Measurements from ENCODE around the gene CYP27C1.
"Not testable (repeated sequence)": the region's sequence is repeated elsewhere in the genome, so short reads cannot be mapped to it uniquely, and the experiment has no call there.

Gene CYP27C1

GRCh38 chr2:127170452-127171197, 49.5 kb downstream of the CYP27C1 start:
- DNase-seq (ENCODE audit: low read depth), result no peak

DNA sequence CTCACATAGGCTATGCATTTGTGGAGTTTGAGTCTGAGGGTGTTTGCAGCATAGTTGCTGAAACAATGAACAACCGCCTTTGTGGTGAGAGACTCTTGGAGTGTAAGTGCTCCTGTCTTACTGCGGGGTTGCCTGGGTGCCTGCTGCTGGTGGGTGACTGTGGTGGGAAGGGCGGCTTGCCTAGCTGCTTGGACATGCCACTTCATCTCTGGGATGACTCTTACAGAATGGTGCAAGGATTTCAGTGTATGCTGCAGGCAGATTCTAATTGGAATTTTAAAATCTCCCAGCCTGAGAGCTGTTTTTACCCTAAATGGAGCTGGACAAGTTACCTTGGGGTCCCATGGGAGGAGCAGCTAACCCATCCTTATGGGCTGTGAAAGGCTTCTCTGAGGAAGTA, 50.1 kb downstream of the CYP27C1 start:
- DNase-seq (ENCODE audit: low read depth), result no peak

DNA sequence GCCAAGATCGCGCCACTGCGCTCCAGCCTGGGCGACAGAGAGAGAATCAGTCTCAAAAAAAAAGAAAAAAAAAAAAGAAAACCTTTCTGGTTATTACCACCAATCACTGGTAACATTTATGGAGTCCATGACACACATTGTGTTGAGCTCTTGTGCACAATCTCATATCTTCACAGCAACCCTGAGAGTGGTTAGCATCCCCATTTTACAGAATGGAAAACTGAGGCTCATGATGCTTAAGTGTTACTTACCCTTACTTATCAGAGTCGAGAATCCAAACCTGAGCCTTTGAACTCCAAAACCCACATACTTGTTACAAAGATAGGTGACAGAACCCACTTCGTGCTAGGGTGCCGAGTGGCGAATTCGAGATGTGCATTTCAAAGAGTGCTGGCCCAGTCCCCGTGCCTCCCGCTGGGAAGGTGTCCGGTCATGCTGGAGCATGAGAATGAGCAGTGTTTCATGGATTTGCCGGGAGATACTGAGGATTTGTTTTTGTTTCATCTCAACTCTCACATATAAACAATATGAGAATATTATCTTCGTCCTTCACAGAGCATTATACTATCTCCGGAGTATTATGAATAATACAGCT, 50.9 kb downstream of the CYP27C1 start:
- no peak for DNase-seq (ENCODE audit: low read depth)

GRCh38 chr2:127166231-127166860, 53.8 kb downstream of the CYP27C1 start:
- DNase-seq (ENCODE audit: low read depth), result no peak

GRCh38 chr2:127165539-127165935, 54.6 kb downstream of the CYP27C1 start:
- no peak for DNase-seq (ENCODE audit: low read depth)

GRCh38 chr2:127164761-127165538, 55.1 kb downstream of the CYP27C1 start:
- DNase-seq (ENCODE audit: low read depth), result no peak

- DNase-seq (ENCODE audit: low read depth), result no peak
These were observed 56.2 kb downstream of the CYP27C1 start for GRCh38 chr2:127163921-127164320.

- DNase-seq (ENCODE audit: low read depth), result not testable (repeated sequence)
These were observed 57.1 kb downstream of the CYP27C1 start for GRCh38 chr2:127163090-127163406.

DNA sequence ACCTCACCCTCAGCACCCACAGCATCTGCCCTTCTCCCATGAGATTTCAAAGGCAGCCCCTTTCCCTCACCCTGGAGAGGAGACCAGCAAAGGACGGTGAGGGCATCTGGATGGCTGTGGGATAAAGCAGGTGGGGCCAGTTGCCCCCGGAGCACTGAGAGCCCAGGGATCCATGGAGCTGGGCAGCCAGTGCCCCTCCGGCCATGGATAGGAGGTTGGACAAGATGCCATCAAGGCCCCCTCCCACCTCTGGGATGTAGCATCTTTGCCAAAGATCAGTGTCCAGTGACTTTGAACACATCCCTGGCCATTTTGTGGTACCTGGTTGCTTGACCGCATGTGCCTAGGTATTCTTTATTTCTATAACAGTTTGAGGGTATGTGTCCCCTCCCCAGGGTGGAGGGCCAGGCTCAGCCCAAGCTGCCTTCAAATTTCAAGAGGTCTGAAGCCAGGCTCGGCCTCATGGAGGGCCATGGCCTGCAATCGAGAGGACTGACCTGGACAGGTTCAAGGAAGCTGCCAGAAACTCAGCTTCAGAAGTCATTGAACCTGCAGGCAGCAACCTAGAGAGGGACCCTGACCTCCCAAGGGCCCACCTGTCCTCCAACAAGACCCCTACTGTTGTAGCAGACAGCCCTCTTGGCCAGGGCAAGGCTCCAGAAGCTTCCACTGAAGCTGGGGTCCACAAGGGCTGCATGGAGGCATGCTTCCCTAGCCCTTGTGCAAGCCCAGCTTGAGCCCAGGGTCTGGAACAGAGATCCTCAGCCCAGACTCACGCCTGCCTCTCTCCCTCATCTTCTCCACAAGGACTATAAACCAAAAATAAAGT, 57.6 kb downstream of the CYP27C1 start:
- no peak for DNase-seq (ENCODE audit: low read depth)

DNA sequence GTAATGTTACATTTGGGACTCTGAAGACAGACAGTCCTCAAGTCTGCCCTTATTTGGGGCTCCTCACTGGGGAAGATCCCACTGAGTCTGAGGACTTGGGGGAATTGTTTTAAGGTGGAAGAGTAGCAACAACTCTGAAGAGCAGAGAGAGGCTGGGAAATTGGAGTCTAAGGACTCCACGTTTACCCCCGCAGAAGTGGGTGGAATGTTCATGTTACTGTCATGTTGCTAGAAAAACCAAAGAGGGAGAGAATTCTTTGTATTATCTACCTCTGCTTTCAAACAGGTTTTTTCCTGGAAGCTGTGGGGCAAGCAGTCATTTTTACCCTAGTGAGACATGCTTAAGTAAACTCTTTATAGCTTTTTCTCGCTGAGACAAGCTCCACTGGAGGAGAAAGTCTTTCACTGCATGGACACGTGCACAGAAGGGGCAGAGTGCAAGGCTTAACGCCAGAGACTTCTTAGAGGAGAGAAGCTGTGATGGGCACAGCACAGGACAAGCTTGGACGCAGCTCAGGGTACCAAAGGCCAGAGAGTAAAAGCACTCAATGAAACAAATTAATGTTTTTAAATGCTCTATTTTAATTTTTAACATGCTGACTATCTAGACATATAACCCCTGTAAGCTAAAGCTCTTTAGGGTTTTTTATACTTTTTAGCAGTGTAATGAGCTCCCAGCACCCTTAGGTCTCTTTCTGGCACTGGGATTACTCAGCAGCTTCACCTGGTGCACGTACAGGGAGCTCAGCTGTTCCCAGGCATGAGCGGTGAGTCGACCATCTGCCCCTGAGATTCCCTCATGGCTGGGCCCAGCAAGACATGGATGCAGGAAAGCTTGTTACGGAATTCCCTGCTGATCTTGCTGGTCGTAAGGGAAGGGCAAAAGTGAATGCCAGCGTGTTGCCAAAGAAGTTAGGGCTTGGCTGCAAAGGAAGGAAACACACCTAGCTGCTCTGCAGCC, 58.6 kb downstream of the CYP27C1 start:
- DNase-seq (ENCODE audit: low read depth), result no peak

- no peak for DNase-seq (ENCODE audit: low read depth)
These were observed 59.4 kb downstream of the CYP27C1 start for GRCh38 chr2:127160676-127161075.

DNA sequence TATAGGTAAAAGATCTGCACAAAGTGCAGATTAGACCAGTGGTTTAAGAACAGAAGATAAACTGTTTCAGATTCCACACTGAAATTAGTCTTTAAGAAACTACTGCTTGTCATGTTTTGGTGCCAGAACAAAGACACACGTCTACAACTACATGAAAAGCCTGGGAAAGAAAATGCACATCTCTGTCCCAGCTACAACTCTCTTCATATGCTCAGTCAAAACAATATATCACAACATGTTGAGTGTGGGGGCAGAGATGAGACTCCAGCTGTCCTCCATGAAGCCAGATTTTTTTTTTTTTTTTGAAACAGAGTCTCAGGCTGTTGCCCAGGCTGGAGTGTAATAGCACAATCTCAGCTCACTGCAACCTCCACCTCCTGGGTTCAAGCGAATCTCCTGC, 60.6 kb downstream of the CYP27C1 start:
- no peak for DNase-seq (ENCODE audit: low read depth)

GRCh38 chr2:127158614-127159290, 61.3 kb downstream of the CYP27C1 start:
- no peak for DNase-seq (ENCODE audit: low read depth)

GRCh38 chr2:127157651-127158485, 62.2 kb downstream of the CYP27C1 start:
- DNase-seq (ENCODE audit: low read depth), result no peak

DNA sequence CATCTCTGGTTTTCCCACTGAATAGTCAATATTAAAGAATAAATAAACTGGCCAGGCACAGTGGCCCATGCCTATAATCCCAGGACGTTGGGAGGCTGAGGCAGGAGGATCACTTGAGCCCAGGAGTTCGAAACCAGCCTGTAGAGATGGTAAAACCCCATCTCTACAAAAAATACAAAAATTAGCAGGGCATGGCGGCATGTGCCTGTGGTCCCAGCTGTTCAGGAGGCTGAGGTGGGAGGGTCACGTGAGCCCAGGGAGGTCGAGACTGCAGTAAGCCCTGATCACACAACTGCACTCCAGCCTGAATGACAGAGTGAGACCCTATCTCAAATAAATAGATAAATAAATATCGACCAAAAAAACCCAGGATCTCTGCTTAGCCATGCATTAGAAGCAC, 63.0 kb downstream of the CYP27C1 start:
- DNase-seq (ENCODE audit: low read depth), result no peak

DNA sequence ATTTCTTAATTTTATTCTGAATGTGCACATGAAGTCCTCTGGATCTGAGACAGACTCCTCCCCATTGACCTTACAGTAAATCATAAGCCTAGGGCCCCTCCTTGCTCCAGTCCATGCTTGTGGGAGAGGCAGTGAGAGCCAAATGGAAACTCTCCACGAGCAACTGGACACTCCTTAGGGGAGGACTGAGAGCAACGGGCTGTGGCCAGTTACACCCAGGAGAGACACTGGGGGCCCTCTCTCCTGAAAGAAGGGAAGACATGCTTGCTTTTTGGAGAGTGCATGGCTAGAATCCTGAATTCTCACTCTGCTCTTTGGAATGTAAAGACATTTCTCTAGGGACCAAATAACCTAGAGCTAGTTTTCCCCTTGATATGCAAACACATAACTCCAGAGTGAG, 64.2 kb downstream of the CYP27C1 start:
- peak; percentile 79 for DNase-seq (ENCODE audit: low read depth)

- DNase-seq (ENCODE audit: low read depth), result peak; percentile 75
These were observed 65.0 kb downstream of the CYP27C1 start for GRCh38 chr2:127155028-127155581.

DNA sequence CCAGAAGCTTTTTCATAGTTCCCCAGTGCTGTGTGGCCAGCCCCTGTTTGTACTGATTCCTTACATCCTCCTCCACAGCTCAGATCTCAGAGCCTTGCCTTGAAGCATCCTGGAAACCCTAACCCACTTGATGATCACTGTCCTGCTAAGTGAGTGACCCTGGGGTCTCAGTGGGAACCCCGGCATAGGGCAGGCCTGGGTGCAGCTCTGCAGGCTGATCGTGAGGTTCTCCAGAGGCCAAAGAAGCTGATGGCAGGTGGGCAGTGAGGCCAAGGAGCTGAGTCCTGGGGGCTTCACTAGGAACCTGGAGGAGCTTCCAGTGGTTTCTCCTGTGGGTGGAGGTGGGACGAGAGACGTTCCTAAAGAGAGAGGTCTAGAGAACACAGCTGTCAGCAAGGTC, 65.7 kb downstream of the CYP27C1 start:
- no peak for DNase-seq (ENCODE audit: low read depth)

DNA sequence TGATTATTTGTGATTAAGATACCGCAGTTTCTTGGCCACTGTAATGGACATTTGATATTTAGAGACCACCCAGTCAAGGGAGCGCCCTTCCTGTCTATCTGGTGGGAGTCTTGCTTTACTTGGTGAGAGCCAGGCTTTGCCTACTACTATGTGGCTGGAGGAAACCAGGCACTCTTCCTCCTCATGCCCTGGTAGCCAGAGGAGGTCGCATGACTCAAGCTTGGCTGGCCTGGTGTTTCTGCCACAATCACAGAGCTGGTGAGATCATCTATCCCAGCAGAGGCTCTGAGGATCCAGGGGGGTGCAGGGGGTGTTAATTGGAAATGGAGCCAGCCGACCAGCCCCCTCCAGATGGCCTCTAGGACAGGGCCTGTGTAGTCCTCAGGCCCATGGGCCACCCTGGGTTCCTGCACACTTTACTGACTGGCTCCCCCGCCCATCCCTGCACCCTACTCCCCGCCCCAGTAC, 66.4 kb downstream of the CYP27C1 start:
- DNase-seq (ENCODE audit: low read depth), result peak; percentile 90
